GM19023 (cell line): ENCODE data around the gene PER1.
A peak's percentile ranks its signal among the peaks of the same experiment; 100 is the strongest.

Experiments used
- ATAC-seq: cut with Tn5 transposase; IDR thresholded peaks from one replicate; pipeline ENCODE4 v1.9.1; 2021; ENCODE audit warnings: mild to moderate bottlenecking, moderate library complexity; ENCODE audit not compliant: unreplicated experiment

The PER1 gene

DNA sequence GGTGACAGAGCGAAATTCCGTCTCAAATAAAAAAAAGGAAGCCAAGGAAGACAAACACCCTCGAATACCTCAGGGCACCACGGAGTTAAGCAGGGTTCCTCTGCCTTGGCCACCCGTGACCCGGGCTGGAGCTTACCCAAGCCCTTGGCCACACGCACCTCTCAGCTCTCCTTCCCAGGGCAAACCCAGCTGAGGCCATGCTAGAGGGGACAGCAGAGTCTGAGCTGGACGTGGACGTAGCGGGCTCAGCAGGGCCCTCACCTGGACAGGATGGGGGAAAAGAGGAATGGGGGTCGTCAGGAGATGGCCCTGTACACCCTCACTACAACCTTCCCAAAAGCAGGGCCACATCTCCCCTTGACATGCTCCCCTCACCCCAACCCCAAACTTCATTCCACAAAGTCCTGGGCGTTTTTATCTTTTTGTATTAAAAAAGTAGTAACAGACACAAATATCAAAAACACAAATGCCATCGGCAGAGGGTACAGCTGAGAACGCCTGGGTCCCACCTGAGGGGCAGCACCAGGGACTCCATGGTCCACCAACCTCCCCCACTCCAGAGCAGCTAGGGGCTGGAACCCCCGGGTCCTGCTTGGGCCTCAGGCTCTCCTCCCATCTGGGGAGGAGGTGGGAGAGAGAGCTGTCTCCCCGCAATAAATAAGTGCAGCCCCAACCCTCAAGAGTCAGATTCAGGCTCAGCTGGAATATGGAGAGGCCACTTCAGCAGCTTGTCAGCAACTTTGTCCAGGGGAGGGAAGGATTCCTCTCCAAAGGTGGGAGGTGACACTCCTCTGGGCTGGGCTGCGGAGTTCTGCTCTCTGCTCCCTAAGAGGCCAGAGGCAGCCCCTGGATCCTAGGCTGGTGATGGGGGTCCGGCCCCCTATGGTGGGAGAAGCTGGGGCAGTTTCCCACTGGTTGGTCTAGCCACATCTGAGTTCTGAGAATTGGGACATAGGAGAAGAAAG lies 11.9 kb downstream of the PER1 start:
- ATAC-seq: no peak

DNA sequence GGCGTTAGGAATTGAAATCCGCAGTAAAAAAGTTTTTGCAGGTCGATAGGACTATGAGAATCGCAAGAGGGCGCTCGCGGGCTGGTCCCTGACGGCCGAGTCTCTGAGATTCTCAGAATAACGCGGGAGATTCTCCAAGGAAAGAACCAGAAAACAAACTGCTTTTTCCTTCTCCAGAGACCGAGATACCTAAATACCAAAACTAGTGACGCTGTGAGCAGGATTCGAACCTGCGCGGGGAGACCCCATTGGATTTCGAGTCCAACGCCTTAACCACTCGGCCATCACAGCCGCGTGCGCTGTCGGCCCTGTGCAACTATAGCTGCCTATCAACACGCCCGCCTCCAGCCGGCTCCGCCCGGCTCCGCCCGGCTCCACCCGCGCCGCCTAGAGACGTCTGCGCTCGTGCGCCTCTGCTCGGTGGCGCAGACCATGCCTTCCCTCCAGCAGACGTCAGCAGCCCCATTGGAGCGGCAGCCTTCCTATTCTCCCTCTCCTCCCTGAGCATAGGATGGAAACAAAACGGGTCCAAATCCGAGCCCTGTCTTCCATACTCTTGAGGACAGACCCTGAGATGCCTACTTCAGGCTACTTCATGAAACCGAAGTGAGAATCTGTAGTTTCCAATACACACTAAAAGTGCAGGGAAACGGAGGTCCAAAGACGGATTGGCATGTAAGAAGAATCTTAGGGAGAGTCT lies 13.4 kb downstream of the PER1 start:
- peak; percentile 84 for ATAC-seq

DNA sequence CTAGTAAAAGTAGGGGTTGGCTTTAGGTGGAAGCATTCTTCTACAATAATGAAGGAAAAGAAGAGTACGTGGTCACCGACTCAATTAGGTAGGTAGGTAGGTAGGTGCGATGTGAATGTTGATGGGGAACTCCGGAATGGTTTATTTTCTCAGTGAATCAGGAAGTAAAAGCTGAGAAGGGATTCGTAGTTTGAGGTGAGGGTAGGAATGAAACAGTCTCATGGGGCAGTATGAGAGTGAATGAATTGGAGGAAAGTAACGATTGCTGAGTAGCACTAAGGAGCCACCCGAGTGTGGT lies 13.9 kb downstream of the PER1 start:
- ATAC-seq: no peak

DNA sequence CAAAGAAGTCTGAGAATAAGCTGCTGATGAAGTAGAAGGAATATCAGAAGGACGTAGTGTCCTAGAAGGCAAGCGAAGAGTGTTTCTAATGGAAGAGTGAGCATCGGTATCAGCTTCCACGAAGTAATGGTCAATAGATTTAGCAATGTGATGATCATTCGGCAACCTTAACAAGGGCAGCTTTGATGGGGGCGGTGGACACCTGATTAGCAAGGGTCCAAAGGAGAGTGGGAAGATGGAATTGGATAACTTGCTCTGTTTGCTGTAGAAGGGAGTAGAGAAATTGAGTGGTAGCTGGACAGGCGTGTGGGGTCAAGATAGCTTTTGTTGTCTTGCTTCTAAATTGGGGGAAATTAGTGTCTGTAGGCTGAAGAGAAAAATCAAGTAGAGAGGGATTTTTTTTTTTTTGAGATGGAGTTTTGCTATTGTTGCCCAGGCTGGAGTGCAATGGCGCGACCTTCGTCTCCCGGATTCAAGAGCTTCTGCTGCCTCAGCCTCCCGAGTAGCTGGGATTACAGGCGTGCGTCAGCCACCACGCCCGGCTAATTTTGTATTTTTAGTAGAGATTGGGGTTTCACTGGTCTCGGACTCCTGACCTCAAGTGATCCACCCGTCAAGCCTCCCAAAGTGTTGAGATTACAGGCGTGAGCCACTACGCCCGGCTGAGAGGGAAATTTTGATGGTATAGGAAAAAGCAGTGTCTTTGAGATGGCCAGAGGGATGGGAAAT lies 14.4 kb downstream of the PER1 start:
- no peak for ATAC-seq

DNA sequence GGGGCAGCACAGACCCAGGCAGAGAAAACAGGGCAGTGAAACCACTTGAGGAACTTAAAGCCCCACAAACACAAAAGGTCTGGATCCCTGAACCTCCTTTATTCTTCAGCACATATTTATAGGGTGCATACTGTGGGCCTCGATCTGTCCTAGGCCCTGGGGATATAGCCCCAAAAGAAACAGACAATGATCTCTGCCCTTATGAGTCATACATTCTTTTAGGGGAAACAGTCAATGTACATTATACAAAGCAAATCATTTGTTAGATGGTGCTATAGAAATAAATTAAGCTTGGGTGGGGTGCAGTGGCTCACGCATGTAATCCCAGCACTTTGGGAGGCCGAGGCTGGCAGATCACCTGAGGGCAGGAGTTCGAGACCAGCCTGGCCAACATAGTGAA lies 18.3 kb downstream of the PER1 start:
- no peak for ATAC-seq

DNA sequence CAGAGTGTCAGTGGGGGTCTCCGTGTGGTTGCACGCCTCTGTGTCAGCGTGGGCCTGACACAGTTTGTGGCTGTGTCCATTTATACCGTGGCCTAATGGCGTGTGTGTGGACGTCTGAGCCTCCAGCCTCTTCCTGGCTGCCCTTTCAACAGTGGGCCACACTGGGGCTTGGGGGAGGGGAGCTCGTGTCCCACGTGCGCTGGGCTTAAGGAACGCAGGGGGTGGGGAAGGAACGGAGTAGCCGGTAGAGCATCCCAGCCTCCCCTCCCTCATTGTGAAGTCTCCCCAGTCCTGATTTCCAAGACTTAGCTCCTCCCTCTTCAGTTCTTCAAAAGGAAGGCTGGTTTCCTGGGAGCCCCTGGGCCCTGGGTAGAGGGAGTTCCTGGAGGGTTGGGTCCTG lies 18.8 kb downstream of the PER1 start:
- no peak for ATAC-seq

DNA sequence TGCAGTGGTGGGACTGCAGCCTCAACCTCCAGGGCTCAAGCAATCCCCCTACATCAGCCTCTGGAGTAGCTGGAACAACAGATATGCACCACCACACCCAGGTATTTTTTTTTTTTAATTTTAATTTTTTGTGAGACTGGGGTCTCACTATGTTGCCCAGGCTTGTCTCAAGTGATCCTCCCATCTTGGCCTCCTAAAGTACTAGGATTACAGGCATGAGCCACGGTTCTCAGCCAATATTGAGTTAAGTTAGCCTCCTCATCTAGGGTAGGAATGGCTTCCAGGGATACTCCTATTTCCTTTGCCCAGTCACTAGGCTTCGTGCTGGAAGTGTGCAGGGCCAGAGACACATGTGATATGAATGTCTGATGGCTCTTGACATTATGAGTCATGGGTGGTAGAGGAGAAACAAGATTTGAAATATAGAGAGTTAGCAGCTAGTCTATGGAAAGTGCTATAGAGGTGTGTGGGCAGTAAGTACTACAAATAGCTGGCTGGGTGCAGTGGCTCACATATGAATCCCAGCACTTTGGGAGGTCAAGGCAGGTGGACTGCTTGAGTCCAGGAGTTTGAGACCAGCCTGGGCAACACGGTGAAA lies 20.3 kb downstream of the PER1 start:
- ATAC-seq: no peak

DNA sequence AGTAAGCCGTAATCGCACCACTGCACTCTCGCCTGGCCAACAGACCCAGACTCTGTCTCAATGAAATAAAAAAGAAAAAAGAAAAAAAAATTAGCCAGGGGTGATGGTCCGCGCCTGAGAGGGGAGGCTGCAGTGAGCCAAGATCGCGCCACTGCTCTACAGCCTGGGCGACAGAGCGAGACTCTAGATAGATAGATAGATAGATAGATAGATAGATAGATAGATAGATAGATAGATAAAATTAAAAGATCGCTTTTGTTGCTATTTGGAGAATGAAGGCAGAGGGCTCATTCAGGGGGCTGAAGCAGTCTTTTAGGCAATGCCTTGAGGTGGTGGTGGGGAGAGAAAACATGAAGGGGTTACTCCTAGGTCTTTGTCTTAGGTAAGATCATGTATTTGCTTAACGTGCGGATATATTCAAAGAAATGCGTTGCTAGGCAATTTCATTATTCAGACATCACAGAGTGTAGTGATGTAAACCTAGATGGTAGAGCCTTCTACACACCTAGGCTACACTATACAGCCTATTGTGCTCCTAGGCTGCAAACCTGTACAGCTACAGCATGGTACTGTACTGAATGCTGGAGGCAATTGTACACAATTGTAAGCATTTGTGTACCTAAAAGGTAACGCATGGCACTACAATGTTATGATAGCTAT lies 23.9 kb downstream of the PER1 start:
- no peak for ATAC-seq

DNA sequence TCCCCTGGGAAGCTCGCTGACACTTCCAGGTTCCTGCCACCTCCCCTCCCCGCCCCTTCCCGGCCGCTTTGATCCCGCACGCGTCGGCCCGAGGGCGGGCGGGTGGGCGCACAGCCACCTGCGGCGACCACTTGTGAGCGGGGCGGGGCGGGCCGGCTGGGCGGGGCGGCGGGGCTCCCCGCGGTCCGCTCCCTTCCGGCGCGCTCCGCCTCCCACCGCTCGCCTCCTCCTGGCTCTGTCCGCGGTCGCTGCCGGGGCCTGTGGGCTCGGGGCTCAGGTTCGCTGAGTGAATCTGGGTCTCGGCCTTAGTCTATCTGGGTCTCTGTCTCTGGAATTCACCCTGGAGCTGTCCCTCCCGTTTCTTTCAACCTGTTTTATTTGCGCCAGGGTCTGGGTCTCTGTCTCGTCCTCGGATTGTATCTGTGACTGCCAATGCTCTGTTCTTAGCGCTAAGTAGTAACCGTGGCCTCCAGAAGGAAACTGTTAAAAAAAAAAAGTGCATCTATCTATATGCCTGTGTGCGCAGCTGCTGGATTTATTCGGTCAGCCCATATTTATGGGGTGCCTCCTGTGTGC lies 25.6 kb downstream of the PER1 start:
- ATAC-seq: no peak

DNA sequence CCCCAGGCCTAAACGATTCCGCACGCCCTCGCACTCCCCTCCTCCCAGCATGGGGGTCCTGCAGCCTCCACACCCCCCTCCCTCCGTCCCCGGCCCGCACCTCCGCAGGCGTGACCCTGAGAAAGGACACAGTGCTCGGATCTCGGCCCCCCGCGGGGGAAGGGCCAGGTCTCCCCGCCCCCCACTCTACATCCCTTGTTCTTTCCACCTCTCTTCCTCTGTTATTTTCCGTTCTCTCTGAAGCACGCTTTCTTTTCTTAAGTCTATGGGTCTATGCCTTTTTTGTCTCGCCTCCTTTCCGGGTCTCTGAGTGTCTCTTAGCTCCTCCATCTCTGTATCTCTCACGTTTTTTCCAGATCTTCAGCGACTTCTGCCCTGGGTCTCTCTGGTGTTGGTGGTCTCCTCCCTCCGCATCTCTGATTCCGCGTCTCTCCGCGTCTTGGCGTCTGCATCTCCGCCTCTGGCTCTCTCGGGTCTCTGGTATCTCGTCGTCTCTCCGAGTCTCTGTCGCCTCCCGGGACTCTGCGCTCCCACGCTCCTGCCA lies 26.2 kb downstream of the PER1 start:
- no peak for ATAC-seq

DNA sequence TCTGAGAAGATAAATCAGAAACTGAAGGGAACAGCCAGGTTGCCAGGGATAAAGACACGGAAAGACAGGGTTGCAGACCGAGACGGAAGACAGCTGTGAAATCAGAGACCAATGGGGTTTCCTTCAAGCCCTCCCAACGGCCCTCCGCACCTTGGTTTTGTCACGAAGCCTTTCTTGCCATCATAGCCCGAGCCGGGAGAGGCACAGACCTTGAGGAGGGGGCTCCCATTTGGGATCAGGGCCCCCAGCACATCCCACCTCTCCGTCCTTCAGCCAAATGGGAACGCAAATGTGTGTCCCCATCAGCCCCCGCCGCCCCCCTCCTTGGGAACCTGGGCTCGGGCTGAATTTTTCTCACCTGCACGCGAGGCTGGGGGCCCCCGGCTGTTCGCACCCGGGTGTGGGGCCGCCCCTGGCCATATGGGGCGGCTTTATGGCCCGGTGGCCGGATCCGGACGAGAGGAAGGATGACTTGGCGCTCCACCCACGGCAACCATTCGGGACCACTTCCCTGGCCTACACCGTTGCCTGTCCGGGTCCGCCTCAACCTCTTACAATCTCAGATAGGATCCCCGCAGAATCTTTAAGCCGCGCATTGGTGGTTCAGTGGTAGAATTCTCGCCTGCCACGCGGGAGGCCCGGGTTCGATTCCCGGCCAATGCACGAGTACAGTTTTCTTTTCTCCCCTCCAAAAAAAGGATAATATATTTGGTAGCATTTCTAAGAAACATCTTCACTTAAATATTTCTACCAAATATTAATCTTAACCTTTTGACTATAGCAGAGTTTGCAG lies 26.9 kb downstream of the PER1 start:
- no peak for ATAC-seq

DNA sequence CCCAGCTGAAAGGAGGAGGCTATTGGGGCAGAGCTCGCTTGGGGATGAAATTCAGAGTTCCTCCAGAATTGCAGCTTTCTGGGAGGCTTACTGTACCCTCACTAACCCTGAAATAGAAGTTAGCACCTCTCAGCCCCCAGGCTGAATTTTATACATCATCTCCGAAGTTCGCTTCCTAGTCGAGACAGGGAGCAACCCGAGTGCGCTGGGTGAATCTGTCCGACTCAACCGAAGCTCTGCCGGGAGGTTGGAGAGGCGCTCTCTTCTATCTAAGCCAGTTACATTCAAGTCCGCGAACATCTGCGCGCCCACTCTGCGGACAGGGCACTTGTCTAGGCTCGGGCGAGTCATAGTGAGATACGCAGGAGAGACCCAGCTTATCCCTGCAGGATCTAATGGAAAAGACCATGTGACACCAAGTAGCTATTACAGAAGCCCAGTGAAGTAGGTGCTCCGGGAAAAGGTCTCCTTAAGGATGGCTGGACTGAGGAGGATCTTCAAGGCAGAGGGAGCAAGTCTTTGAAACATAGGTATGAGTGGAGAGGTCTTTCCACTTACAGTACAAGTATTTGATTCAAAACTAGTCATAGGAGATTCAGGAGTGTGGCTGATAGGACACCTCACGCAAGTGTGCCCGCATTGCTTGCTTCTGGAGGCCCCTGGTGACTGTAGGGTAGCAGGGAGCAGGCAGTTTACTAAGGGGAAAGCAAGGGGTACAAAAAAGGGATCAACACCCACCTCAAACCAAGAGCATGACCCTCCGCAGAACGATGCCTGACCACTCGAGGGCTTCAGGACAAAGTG lies 27.7 kb downstream of the PER1 start:
- no peak for ATAC-seq

DNA sequence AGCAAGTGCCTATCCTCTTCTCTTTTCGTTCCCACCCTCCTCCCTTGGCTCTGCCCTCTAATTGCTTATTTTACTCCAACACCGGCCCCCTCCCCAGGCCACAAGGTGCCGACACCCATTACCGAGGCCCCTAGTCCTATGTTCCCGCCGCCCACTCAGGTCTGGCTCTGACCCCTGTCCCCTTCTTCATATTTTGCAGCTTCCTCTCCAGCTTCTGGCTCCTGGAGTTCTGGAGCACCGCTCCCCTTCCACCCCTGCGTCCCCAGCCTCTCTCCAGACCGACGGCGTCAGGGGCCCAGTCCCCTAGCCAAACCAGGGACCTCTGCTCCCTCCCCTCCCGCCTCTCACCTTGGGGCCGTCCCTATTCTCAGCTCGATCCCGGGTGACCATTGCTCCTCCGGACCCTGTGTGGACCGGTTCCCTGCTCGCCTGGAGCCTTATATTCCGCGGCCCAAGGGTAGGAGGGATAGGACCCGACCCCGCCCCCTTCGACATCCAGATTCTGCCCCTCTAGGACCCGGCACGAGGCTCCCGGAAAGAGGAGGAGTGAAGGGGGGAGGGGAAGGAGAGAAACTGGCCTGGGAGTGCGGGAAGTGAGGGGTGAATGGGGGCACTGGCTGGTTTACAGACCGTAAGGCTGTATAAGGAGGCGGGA lies 28.4 kb downstream of the PER1 start, which contains the start of gene HES7:
Gene HES7 (minus strand): TSS at position 412 of the 655 bp plus-strand sequence. CDS start 22 bp downstream, at position 390.
- ATAC-seq: no peak

DNA sequence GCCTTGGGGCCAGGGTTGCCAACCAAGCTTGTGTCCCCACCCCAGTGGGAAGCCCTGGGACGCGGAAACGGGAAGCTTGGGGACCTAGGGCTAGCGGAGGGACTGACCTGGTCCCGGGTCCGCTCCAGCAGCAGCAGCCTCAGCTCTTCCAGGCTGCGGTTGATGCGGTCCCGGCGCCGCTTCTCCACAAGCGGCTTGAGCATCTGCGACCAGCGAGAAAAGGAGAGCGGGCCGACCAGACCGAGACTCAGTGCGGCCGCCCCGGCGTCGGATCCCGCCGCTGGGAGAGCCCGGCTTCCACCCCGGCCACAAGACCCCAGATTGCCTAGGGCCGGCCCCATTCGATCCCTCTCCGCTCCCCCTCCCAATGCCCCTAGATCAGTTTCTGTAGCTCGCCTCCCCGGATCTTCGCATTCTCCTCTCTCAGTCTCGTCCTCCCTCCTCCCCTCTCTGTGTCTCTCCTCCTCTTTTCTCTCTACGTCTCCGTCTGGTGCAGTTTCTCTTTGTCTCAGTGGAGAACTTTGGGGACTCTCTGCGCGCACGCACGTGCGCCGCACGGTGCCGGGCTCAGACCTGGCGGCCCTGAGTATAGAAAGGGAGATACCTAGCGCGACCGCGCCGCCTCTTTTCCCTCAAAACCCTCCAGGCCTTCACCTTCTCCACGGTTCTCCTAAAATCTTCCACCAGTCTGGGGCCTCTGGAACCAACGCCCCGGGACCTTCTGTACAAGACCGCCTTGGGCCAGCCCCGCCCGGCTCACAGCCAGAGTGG lies 29.1 kb downstream of the PER1 start:
- ATAC-seq: no peak

DNA sequence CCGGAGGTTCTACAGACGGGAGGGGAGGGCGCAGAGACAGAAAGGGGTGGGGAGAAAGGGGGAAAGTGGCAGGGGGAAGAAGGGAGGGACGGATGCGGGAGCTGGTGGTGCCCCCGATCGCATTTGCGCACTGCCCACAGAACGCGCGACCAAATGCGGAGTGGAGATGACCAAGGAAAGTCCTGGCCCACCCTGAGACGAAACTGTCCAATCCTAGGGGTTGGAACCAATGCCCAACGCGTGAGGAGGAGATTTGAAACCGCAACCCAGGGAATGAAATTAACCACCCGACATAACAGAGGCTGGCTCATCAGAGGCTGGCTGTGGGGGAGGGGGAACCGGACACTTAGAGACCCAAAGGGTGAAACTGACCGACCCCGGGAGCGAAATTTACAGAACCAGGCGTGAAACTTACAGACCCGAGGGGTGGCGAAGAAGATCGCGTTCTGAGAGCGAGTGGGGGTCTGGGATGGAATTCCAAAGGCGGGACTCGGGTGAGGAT lies 29.7 kb downstream of the PER1 start:
- ATAC-seq: no peak

DNA sequence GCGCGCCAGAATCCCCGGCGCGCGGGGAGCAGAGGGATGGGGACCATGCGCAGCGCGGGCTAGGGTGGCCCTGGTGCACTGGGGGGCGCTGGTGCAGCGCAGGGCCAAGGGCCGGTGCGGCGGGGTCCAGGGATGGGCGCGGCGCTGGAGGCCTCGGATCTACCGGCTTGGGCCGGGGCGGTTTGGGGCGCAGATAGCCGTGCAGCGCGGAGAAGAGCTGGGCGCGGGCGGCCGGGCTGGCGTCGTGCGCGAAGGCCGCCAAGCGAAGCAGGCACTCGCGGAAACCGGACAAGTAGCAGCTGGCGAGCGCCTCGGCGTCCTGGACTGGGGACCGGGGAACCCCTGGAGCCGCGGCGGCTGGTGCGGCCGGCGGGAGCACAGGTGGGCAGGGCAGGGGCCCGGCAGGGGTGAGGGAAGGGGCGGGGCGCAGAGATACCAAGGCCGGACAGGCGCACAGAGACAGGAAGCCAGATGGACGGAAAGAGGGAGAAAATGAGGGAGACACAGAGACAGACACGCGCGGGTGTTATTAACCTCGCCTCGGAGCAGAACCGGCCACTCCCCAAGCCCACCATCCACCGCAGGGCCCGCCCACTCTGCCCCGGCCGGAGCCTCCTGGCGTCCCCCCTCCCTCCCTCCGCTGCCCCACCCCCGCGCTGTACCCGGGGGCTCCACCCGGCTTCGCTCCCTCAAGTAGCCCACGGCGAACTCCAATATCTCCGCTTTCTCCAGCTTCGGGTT lies 30.4 kb downstream of the PER1 start:
- ATAC-seq: no peak

DNA sequence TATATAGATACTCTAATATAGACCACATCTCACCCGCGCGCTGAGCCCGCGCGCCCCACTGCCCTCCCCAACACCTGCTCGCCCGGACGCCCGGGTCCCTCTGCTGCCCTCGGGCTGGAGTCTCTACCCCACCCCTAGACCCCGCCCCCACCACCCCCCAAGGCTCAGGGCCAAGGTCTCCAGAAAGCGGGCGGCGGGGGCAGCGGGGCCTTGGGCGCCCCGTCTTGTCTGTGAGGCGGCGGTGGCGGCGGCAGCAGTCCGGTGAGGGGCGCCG lies 30.9 kb downstream of the PER1 start:
- ATAC-seq: no peak
